MM.1S (cell line): ENCODE data around the gene B4GALT5.

Source experiments
- DNase-seq: peaks from one replicate; pipeline ENCODE4 v3.0.0-alpha.2; 2015
- H2AFZ ChIP-seq: fragments of 300-600 bp; sonication (generic); 2 replicates; pipeline ENCODE4 v1.6.0; 2016; ENCODE audit warnings: antibody characterized with exemption, low read length
- H3F3A ChIP-seq: fragments of 300-600 bp; sonication (generic); 2 replicates; pipeline ENCODE4 v1.6.1; 2016; ENCODE audit warnings: mild to moderate bottlenecking, antibody characterized with exemption, low read length, moderate library complexity, mixed read lengths; ENCODE audit not compliant: insufficient read depth
- H3K27ac ChIP-seq: fragments of 300-600 bp; sonication (generic); 2 replicates; pipeline ENCODE4 v1.5.1; 2016; ENCODE audit warnings: mild to moderate bottlenecking, low read length
- H3K27me3 ChIP-seq: fragments of 300-600 bp; sonication (generic); replicated peaks from 2 replicates; pipeline ENCODE4 v1.6.0; 2016; ENCODE audit warnings: low read length; ENCODE audit not compliant: insufficient read depth
- H3K36me3 ChIP-seq: fragments of 300-600 bp; sonication (generic); replicated peaks from 2 replicates; pipeline ENCODE4 v1.6.1; 2016; ENCODE audit warnings: mild to moderate bottlenecking, low read length, mixed read lengths; ENCODE audit not compliant: insufficient read depth
- H3K4me1 ChIP-seq: fragments of 300-600 bp; sonication (generic); 2 replicates; pipeline ENCODE4 v1.6.1; 2016; ENCODE audit warnings: low read length, mixed read lengths
- H3K4me2 ChIP-seq: fragments of 300-600 bp; sonication (generic); 2 replicates; pipeline ENCODE4 v1.6.0; 2016; ENCODE audit warnings: low read depth, low read length
- H3K4me3 ChIP-seq: fragments of 300-600 bp; sonication (generic); 2 replicates; pipeline ENCODE4 v1.5.1; 2016; ENCODE audit warnings: low read length, mixed read lengths
- H3K79me2 ChIP-seq: fragments of 300-600 bp; sonication (generic); 2 replicates; pipeline ENCODE4 v1.6.1; 2016; ENCODE audit warnings: mixed run types, low read length, mixed read lengths
- H3K9ac ChIP-seq: fragments of 300-600 bp; sonication (generic); 2 replicates; pipeline ENCODE4 v1.6.1; 2016; ENCODE audit warnings: low read length, mixed read lengths
- H3K9me2 ChIP-seq: fragments of 300-600 bp; sonication (generic); replicated peaks from 2 replicates; pipeline ENCODE4 v1.6.1; 2016; ENCODE audit warnings: mild to moderate bottlenecking, low read length, mixed read lengths; ENCODE audit not compliant: insufficient read depth
- H3K9me3 ChIP-seq: fragments of 300-600 bp; sonication (generic); replicated peaks from 2 replicates; pipeline ENCODE4 v1.6.1; 2016; ENCODE audit warnings: mild to moderate bottlenecking, low read length, mixed read lengths; ENCODE audit not compliant: insufficient read depth
- H4K20me1 ChIP-seq: fragments of 300-600 bp; sonication (generic); 2 replicates; pipeline ENCODE4 v1.6.1; 2016; ENCODE audit warnings: mild to moderate bottlenecking, low read length, moderate library complexity, mixed read lengths; ENCODE audit not compliant: insufficient read depth
- CTCF ChIP-seq: fragments of 300-600 bp; sonication (generic); IDR thresholded peaks from 2 replicates; pipeline ENCODE4 v1.5.1; 2016; ENCODE audit warnings: antibody characterized with exemption, low read length, mixed read lengths
- EZH2 ChIP-seq: fragments of 300-600 bp; sonication (generic); optimal IDR thresholded peaks from 2 replicates; pipeline ENCODE3; 2017; ENCODE audit warnings: low read depth, mild to moderate bottlenecking, antibody characterized with exemption, low read length, mixed read lengths
- EZH2phosphoT487 ChIP-seq: fragments of 300-600 bp; sonication (generic); IDR thresholded peaks from 2 replicates; pipeline ENCODE4 v1.6.1; 2018; ENCODE audit warnings: antibody characterized with exemption, low read length

The B4GALT5 gene

GRCh38 chr20:49646126-49646525 is 67.6 kb downstream of the B4GALT5 start:
- Histone ChIP-seq H3K4me2 (no peak overlapping the region), H3K27ac (no peak overlapping the region), H3K4me1 (no peaks in the 10 kb centered on the region), H4K20me1 (no peaks in the 10 kb centered on the region), H3K9me2 (no peaks in the 10 kb centered on the region), H3F3A (no peaks in the 10 kb centered on the region), H3K27me3 (no peaks in the 10 kb centered on the region), H3K9ac (no peak overlapping the region), H3K79me2 (no peaks in the 10 kb centered on the region), H3K9me3 (no peaks in the 10 kb centered on the region), H3K4me3 (no peak overlapping the region), H2AFZ (no peak overlapping the region), H3K36me3 (no peaks in the 10 kb centered on the region; the same call in 1 of the 2 replicates)
- TF ChIP-seq EZH2phosphoT487 (no peak), CTCF (no peak), EZH2 (no peak)
- DNase-seq: no peak

GRCh38 chr20:49644980-49645565 is 68.6 kb downstream of the B4GALT5 start:
- DNase-seq: no peak
- H3K9me2 ChIP-seq: no peaks in the 10 kb centered on the region
- H3K36me3 ChIP-seq: no peaks in the 10 kb centered on the region; the same call in 1 of the 2 replicates
- no peaks in the 10 kb centered on the region for H3K27me3 ChIP-seq
- no peak overlapping the region for H3K9ac ChIP-seq
- no peak overlapping the region for H3K4me3 ChIP-seq
- no peaks in the 10 kb centered on the region for H3K79me2 ChIP-seq
- no peaks in the 10 kb centered on the region for H3F3A ChIP-seq
- H3K27ac ChIP-seq: no peak overlapping the region
- no peaks in the 10 kb centered on the region for H4K20me1 ChIP-seq
- H3K9me3 ChIP-seq: no peaks in the 10 kb centered on the region
- no peak for TF ChIP-seq EZH2
- no peak for TF ChIP-seq EZH2phosphoT487
- no peak for TF ChIP-seq CTCF
- H2AFZ ChIP-seq: no peak overlapping the region
- no peak overlapping the region for H3K4me2 ChIP-seq
- H3K4me1 ChIP-seq: no peaks in the 10 kb centered on the region

DNA sequence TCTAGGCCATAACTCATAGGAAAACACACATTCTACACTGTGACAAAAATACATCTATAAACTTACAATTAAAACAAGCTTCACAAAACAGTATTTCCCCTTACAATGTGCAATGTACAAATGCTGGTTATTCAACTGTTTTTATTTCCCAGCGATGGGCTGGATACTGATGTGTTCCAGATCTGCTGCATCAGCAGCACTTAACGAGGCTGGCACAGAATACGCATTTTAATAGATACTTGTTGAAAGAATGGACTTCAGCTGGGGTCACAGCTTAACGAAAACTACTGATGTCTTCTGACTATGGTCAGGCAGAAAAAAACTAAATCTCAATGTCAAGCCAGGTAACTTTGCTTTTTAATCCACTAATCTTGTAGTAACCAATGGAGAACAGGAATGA is 70.9 kb downstream of the B4GALT5 start:
- H4K20me1 ChIP-seq: no peaks in the 10 kb centered on the region
- H3K4me3 ChIP-seq: no peak overlapping the region
- H3F3A ChIP-seq: no peaks in the 10 kb centered on the region
- H3K79me2 ChIP-seq: no peaks in the 10 kb centered on the region
- no peaks in the 10 kb centered on the region for H3K27me3 ChIP-seq
- no peak overlapping the region for H3K9ac ChIP-seq
- no peaks in the 10 kb centered on the region for H3K9me3 ChIP-seq
- H3K4me1 ChIP-seq: no peaks in the 10 kb centered on the region
- no peaks in the 10 kb centered on the region for H3K9me2 ChIP-seq
- H3K4me2 ChIP-seq: no peak overlapping the region
- DNase-seq: no peak
- TF ChIP-seq EZH2phosphoT487 (no peak), CTCF (no peak), EZH2 (no peak)
- no peak overlapping the region for H2AFZ ChIP-seq
- no peaks in the 10 kb centered on the region; the same call in 1 of the 2 replicates for H3K36me3 ChIP-seq
- H3K27ac ChIP-seq: no peak overlapping the region
